Loucy (cell line): ENCODE data around the gene KCNMA1.

Experiments used
- CTCF ChIP-seq: fragments of 200-600 bp; sonication (generic); conservative IDR thresholded peaks from 2 replicates; pipeline ENCODE4 v1.5.1; 2014; ENCODE audit warnings: mild to moderate bottlenecking, antibody characterized with exemption, low read length
- EZH2phosphoT487 ChIP-seq: fragments of 200-600 bp; IDR thresholded peaks from 2 replicates; pipeline ENCODE4 v1.6.1; 2018; ENCODE audit warnings: antibody characterized with exemption, mild to moderate bottlenecking, moderate library complexity, borderline replicate concordance

- TF ChIP-seq CTCF (no peak), EZH2phosphoT487 (no peak)
Observed at GRCh38 chr10:76935941-76936613, 701.5 kb downstream of the KCNMA1 start.
